Activated CD4-positive, alpha-beta T cell treated with anti-CD3 and anti-CD28 coated beads for 4 hours (primary cell): Measurements from ENCODE around the gene TBL1XR1.
"Not testable (repeated sequence)": the region's sequence is repeated elsewhere in the genome, so short reads cannot be mapped to it uniquely, and the experiment has no call there.

Experiments
- DNase-seq, 2 donors: peaks; one replicate each; pipeline ENCODE4 v3.0.0-alpha.2; 2020

The TBL1XR1 gene

DNA sequence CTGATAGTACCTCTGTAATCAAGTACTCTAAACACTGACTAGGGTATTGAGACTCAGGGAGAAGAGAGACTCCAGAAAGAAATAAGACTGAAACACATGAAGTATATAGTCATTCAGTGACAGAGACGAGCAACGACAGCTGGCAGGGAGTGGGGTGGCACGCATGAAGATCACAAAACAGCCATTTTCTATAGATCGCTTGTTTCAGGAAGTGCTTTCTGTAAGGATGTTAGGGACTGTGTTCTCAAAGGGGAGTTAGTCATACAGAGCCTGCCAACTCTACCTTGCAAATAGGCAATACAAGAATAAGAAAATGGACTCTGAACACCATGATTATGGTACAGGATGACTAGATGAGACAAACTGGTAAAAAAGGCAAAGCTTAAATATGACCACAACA lies 139.5 kb downstream of the TBL1XR1 start:
- DNase-seq = peak; percentile 13 to 15

DNA sequence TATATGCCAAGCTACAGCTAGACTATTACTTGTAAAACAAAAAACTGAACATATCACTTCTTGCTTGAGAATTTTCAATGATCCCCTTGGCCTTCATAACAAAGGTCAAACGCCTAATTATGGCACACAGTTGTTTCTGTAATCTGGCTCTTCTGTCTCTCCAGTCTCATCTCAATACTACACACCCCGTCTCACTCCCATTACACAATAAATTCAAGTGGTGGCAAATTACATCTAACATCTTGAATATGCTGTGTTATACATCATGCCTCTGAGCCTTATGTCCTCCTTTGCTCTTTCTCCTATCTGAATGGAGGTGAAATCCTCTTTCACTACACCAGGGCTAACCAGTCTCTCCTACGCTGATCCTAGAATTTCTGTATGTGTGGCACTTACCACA lies 140.4 kb downstream of the TBL1XR1 start:
- DNase-seq = no peak

DNA sequence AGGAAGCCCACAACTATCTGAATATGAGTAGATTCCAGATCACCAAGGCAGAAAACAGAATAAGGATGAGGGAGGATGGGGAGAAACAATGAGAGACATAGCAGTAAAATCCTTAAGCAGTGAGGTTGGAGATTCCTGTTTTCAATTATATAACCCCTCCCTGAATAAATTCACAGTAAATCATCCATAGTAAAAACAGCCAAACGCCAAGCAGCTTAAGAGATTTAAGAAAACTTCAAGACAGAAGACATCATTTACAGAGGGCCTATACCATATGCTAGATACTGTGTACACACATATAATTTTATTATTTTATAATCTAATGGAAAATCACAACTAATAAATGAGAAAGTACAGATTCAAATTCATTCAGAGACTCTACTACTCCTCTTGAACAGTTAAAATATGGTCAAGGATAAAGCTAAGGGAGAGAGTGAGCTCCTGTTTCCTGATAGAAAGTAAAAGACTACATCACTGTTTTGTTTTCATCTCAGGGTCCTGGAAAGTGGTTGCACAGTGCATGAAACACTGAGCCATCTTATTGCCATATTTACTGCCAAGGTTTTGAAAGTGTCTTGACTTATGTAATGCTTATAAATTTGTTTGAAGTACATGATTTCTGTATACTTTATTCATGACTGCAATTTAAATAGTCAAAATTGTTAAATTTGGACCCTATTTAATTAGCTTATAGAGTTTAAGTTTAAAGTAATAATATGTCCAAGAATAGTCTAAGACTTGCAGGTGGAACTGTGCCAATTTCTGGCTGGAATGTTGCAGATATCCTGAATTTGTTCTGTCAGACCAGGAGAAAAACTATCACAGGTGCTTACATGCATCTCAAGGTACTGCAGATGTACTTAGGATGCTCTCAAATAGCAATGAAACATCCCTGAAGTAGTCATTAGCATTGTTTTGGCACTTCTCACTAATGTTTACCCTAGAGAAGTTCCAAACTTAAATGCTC lies 141.4 kb downstream of the TBL1XR1 start:
- no peak for DNase-seq

DNA sequence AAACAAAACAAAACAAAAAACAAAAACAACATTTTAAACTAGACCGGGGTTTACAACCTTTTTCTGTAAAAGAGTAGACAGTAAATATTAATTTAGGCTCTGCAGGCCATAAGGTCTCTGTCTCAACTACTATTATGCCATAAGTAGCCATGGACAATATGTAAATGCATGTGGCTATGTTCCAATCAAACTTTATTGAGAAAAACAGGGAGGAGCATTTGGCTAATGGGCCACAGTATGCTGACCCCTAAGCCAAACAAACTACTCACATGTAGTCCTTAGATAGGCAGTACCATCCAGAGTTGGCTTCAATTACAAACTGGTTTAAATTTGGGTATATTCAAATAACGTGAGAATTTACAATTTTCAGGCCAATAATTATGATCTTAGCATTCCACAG lies 144.2 kb downstream of the TBL1XR1 start:
- no peak for DNase-seq

DNA sequence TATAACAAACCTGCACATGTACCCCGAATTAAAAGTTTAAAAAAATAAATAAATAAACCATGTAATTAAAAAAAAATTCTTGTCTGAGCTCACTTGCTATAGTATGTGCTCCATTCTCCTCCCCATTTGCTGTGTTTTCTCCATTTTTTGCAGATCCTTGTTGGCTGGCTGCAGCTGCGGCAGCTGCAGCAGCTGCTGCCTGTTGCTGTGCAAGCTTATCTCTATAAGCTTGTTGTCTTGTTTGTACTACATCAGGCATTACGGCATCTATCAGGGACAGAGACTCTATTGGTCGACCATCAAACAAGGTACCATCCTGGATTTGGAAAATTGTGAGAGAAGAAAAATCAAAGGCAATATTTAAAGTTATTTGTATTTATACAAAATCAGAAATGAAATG lies 145.9 kb downstream of the TBL1XR1 start:
- no peak for DNase-seq

DNA sequence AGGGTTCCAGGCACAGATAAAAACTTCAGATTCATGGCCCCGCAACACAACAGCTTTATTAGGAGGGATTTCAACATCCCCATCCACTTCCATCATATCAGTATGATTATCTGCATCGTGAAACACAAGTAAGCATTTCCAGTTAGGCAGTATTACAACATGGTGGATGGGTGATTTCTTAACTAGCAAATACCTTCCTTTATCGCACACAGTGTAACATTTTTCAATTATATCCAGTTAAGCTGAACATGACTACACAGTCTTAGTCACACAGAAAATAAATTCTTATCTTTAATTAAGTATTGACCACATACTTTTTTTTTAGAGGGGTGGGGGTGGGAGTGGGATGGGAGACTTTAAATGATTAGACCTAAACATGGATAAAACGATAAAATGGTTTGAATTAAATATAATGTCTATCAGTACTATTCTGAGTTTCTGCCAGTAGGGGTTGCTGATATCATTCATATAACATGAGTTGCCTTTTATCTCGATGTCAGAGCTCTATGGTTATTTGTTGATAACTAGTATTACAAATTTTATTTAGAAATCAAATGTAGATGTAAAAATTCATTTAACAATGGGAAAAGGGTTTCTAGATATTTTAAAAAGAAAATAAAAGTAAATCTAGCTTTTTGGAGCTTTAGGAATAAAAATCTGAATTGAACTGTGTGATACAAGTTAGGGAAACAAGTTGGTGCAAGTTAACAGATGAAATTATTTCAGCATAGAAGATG lies 146.6 kb downstream of the TBL1XR1 start:
- DNase-seq = no peak

DNA sequence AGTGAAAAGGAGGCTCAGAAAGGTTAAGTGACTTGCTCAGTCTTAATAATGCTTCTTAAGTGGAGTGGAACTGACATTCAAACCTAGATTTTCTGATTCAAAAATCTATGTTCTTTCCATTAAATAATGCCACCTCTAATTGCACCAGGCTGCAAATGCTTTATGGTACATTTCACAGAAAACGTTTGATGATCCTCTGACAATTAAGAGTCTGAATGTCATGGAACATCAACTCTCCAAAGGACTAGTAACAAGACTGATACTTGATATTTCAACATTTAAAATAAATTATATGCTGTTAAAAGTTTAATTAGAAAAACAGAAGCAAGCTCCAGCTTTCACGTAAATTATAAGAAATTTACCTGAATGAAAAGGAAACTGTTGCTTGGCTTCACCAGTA lies 151.5 kb downstream of the TBL1XR1 start:
- no peak for DNase-seq

DNA sequence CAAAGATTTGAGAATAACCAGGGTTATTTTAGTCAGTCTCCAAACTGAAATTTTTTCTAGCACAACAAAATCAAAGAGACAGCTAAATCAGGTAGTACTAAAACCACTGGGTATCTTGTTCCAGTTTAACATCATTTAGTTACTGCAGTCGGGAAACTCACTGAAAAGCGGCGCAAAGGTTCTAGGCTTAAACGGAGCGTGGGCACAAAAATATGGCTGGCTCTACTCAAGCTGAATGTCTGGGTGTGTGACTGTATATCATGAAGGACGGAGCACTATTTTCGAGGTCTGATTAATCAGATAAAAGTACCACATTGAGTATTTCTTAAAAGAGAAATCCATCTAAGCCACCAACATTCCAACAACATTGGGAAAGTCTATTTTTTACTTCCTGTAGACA lies 152.1 kb downstream of the TBL1XR1 start:
- DNase-seq = no peak

DNA sequence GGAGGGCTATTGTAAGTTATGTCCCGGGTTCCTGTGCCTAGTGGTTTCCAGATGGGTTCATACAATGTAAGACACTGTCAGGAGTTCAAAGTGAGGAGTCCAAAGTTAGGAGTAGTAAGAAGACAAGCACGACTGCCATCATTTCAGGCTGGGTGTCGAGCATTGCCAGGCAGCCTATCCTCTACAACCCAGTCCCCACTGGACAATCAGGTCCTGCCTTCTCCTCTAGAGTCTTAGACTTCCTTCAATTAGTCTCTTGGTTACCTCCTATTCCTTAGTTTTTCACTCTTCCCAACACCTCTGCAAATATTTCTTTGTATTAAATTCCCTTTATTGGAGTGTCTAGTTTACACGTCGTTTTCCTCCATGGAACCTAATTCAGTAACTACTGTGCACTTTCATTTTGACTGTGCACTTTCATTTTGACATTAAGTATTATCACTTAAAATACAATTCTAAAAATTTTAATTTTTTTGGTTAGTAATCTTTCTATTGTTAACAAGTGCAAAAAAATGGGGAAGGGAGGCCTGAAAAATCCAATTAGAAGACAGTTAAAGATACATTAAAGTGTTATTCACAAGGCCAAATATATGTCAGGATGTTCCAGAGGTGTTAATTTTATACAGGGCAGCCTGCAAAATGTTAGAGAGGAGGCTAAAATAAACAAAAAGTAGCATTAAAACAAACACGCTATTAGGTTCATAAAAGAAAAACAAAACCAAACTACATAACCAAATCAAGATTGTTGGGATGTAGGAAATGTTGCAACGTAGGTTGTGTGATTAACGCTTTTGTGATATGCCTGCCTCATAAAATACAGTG lies 155.3 kb downstream of the TBL1XR1 start:
- DNase-seq = no peak

DNA sequence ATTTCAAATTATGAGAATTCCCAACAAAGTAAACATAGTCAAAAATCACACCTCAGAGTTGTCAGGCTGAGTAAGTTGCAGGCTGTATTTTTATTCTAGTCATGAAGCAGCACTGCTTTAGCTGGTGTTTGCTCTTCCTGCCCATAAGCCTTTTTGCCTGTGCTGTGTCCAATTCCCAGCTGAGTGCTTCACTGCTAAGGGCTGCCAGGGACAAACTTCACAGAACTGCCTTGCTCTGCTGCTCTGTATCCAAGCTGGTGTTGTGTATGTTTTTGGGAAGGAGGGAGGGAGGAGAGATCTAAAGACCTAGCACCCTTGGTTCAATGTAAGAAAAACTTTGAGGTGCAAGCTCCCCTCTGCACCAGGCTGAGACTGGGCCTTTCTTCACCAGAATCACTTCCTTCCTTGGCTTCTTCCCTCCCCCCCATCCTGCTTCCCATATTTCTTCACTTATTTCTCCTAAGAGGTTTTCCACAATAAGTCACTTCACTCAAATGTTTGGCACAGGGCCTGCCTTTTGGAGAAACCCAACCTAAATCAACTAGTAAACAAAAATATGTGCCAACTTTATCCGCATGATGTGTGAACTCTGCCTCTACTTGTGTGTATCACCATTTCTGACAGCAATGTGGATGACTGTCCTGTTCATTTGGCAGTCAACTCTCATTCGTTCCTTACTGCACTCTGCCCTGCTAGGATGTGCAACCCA lies 156.1 kb downstream of the TBL1XR1 start:
- DNase-seq = no peak

DNA sequence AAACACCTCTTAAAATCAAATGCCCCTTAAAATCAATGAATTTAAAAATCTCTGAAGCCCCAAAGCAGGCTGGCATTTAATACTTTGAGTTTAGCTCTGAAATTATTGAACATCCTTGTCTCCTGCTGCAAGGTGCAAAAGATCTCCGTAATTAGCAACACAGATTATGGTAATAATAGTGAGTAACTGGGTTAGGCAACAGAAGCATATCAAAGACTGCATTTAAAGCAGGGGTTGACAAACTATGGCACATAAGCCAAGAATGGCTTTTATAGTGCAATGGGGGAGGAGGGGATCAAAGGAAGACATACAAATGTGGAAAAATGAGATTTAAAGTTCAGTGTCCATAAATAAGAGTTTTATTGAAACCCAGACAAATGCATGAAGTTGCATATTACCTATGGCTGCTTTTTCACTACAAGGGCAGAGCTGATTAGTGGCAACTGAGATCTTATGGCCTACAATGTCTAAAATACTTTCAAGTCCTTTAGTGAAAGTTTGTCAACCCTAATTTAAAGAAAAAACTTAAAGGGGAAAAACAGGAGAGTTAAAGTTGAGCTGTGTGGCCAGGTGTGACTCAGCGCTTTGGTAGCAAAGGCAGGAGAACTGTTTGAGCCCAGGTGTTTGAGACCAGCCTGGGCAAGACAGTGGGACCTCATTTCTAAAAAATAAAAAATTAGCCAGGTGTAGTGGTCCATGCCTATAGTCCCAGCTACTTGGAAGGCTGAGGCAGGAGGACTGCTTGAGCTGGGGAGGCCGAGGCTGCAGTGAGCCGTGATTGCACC lies 157.6 kb downstream of the TBL1XR1 start:
- DNase-seq = no peak

DNA sequence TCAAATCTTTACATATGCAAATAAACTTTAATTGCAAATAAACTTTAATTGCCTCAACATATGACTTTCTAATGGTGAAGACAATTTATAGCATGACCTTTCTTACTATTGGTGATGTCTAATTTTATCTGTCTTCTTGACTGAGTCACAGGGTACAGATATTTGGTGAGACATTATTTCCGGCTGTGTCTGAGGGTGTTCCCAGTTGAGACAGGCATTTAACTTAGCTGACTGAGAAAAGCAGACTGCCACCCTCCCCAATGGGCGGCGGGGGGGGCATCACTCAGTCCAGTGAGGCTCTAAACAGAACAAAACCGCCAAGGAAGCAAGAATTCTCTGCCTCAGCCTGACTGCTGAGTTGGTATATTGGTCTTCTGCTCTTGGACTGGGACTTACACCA lies 160.0 kb downstream of the TBL1XR1 start:
- DNase-seq = peak; percentile 26 to 39

DNA sequence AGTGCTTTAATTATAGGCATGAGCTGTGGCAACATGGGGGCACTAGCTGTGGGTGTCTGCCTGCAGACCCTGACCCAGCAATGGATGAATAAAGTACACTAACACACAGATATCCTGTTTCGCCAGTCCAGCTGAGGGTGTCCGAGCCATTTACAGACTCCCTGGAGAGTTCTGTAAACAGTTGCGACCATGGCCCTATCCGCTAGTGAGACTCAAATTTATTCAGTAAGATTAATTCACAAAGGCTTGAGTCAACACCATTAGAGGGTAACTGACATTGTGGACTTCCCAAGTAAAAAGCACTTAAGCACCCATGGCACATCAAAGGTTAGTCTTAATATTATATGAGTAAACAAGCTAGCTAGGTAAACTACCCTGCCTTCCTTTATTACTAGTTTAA lies 161.6 kb downstream of the TBL1XR1 start:
- DNase-seq = no peak

DNA sequence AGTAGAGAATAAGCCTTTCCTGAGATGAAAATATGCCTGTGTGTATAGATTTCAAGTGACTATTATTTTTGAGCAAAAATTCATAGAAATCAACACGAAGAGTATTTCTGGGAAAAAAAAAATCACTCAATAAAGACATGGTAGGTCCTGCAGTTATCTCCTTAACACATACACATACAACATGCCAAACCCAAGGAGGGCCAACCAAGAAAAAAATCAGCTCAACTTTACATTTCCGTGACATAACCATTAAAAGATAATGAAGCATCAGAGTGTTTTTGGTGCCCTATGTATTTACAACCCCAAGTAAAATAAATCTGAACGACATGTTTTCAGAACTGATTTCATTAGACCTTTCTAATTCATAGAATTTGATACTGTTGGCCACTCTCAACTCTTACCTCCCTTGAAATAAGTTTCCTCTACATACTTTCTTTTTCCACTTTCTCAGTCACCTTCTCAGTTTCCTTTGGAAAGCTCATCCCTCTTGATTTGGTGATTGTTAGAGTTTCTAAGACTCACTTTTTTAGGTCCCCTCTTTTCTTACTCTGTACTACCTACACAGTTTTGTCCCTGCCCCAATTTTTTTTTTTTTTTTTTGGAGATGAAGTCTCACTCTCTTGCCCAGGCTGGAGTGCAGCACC lies 162.3 kb downstream of the TBL1XR1 start:
- no peak for DNase-seq

DNA sequence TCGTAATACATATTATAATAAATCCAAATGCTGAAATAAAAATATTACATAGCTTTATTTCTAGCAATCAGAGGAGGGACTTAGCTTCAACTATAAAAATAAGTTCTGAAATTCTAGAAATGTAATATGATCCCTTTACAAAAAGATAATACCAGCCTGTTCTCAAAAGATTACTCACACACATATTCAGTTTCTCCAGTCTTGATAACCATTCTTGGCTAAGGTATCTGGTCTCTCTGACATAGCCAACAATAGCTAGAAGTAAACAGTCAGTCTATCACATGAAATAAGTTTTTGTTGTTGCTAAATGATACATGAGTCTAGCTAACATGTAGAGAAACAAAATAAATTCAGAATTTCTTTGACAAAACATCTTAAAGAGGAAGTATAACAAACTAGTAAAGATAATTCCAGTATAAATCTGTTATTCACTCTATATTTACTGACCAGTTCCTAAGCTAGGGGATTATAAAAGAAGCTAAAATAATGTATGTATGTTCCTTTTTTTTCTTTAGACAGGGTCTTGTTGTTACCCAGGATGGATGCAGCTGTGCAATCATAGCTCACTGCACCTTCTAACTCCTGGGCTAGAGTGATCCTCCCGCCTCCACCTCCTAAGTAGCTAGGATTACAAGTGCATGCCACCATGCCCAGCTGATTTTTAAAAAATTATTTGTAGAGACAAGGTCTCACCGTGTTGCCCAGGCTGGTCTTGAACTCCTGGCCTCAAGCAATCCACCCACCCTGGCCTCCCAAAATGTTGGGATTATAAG lies 170.6 kb downstream of the TBL1XR1 start:
- DNase-seq = no peak

DNA sequence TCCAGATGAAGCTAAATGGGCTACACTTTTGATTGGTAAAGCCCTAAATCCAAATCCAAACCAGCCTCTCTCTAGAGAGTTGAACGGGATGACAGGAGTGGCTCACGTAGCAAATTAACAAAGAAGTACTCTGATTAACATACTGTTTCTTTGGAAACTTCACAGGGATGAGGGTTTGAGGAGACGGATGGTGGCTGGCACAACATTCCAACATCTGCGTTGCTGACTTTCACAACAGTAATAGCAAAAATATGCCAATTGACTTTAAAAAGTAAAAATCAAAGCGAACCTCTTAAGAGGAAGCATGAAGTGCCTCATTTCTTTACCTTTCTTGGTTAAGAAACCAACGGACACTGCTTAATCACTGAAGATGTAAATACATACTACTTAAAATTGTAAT lies 181.4 kb downstream of the TBL1XR1 start:
- DNase-seq = no peak

DNA sequence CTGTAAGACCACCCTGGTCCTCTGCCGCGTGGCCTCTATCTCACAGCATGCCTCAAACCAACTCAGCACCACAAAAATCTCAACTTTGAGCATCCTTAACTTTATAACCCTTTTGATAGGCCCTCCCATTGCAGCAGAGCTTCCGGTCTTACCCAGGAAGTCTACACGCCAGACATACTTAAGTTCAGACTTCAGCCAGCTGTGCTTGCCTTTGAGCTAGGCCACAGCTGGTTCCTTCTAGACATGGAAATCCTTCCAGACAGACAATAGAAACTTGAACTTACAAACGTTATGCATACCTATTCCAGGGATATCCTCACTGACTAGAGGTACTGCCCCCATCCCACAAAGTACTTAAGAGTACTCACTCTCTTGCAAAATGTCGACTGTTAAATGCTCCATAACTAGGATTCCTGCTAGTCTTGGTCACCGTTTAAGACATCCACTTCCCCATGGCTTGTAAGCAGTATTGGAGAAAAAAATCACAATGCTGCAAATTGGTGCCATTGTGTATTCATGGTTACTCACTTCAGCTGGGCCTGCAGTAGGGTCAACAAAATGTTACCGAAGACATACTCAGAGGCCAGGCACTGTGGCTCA lies 183.5 kb downstream of the TBL1XR1 start:
- DNase-seq = no peak

DNA sequence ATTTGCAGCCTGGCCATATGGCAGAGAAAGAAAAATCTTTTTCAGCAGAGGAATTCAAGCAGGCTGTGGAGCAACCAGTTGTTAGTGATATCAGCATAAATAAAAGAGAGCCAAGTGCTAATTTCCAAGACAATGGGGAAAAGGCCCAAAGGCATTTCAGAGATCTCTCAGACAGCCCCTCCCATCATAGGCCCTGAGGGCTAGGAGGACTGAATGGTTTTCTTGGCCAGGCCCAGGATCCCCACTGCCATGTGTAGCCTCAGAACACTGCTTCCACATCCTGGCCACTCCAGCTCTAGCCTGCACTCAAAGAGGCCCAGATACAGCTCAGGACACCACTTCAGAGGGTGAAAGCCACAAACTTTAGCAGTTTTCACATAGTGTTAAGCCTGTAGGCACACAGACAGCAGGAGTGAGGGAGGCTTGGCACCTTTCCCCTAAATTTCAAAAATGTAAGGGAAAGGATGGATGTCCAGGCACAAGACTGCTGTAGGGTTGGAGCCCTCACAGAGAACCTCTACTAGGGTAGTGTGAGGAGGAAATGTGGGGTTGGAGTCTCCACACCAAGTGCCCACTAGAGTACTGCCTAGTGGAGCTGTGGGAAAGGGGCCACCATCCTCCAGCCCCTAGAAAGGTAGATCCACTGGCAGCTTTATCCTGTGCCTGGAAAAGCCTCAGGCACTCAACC lies 191.4 kb downstream of the TBL1XR1 start:
- DNase-seq = no peak

DNA sequence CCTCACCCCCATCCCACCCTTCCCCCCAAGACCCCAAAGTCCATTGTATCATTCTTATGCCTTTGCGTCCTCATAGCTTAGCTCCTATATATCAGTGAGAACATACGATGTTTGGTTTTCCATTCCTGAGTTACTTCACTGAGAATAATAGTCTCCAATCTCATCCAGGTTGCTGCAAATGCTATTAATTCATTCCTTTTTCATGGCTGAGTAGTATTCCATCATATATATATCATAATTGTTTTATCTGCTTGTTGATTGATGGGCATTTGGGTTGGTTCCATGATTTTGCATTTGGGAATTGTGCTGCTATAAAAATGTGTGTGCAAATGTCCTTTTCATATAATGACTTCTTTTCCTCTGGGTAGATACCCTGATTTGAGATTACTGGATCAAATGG lies 197.1 kb downstream of the TBL1XR1 start:
- not testable (repeated sequence) for DNase-seq
